H1 (cell line): ENCODE data around the gene NF1. TPM values are rescaled to one million over a fixed set of nuclear protein-coding genes. Genes with fewer than 3 reads are reported as not detected.

Experiments
- CTCF ChIA-PET: fragments of 300-600 bp; sonication (Branson Sonifier 250); formaldehyde crosslinking; loops from one replicate; lab custom pipeline; 2021; ENCODE audit not compliant: partially characterized antibody; lab: Charles Lee
- POLR2A ChIA-PET: fragments of 300-600 bp; sonication (Branson Sonifier 250); formaldehyde crosslinking; loops from one replicate; lab custom pipeline; 2021; ENCODE audit warnings: inconsistent platforms; ENCODE audit not compliant: partially characterized antibody; lab: Charles Lee
- DNase-seq, 2 experiments: peaks; one replicate each; pipeline versions ENCODE4 v3.0.0 to v3.0.0-alpha.2; 2010 to 2022; ENCODE audit warnings: low spot score in 2 of 2, low read depth in 1 of 2, mixed read lengths in 1 of 2
- FAIRE-seq: peaks from 2 replicates; lab custom pipeline; 2011; peaks lifted over from hg19 to GRCh38; lab: Jason Lieb, UNC
- H2AFZ ChIP-seq: 2 replicates; pipeline ENCODE4 v1.8.1; 2012; ENCODE audit warnings: low read length, inconsistent platforms
- H2AK5ac ChIP-seq: 2 replicates; pipeline ENCODE4 v1.6.1; 2013; ENCODE audit warnings: low read depth, low read length
- H2BK120ac ChIP-seq: replicated peaks from 2 replicates; pipeline ENCODE3; 2013; ENCODE audit warnings: low read depth, low read length, inconsistent platforms
- H2BK12ac ChIP-seq: 2 replicates; pipeline ENCODE4 v1.6.1; 2013; ENCODE audit warnings: low read depth, low read length
- H2BK15ac ChIP-seq: 2 replicates; pipeline ENCODE4 v1.6.1; 2013; ENCODE audit warnings: low read length
- H2BK20ac ChIP-seq: 2 replicates; pipeline ENCODE4 v1.6.1; 2013; ENCODE audit warnings: low read length
- H2BK5ac ChIP-seq: 2 replicates; pipeline ENCODE4 v1.6.1; 2013; ENCODE audit warnings: low read depth, low read length
- H3K14ac ChIP-seq: 2 replicates; pipeline ENCODE4 v1.6.1; 2013; ENCODE audit warnings: inconsistent platforms; ENCODE audit not compliant: insufficient read length
- H3K18ac ChIP-seq: 2 replicates; pipeline ENCODE4 v1.6.1; 2013; ENCODE audit warnings: low read length; ENCODE audit errors: extremely low read depth
- H3K23ac ChIP-seq: 2 replicates; pipeline ENCODE4 v1.6.1; 2013; ENCODE audit warnings: inconsistent platforms; ENCODE audit not compliant: insufficient read length
- H3K23me2 ChIP-seq: 2 replicates; pipeline ENCODE4 v1.6.1; 2013; ENCODE audit warnings: low read depth, low read length
- H3K27ac ChIP-seq: 2 replicates; pipeline ENCODE4 v1.6.1; 2011; ENCODE audit warnings: low read depth, low read length, inconsistent platforms
- H3K27me3 ChIP-seq, 4 experiments: replicated peaks in 1 of 4; 1 replicate in 1 of 4; 2 replicates in 3 of 4; pipeline versions ENCODE4 v1.6.1 to v1.8.1; 2011 to 2013; ENCODE audit warnings: low read length in 3 of 4, mild to moderate bottlenecking in 3 of 4, inconsistent platforms in 2 of 4, mixed read lengths in 2 of 4, moderate library complexity in 1 of 4; ENCODE audit not compliant: control insufficient read depth in 3 of 4, insufficient read depth in 3 of 4; ENCODE audit errors: extremely low read depth in 1 of 4
- H3K36me3 ChIP-seq, 4 experiments: 2 replicates each; pipeline versions ENCODE4 v1.6.1 to v1.8.1; 2011 to 2013; ENCODE audit warnings: mild to moderate bottlenecking in 4 of 4, low read length in 3 of 4, moderate library complexity in 2 of 4, control low read depth in 1 of 4, inconsistent platforms in 1 of 4; ENCODE audit not compliant: insufficient read depth in 4 of 4, control insufficient read depth in 2 of 4
- H3K4ac ChIP-seq: replicated peaks from 2 replicates; pipeline ENCODE3; 2013; ENCODE audit warnings: low read length, low read depth, mixed read lengths, inconsistent platforms; ENCODE audit not compliant: insufficient read length
- H3K4me1 ChIP-seq, 4 experiments: replicated peaks in 1 of 4; 1 replicate in 1 of 4; 2 replicates in 3 of 4; pipeline versions ENCODE4 v1.6.1 to v1.8.1; 2011 to 2013; ENCODE audit warnings: low read length in 3 of 4, inconsistent platforms in 2 of 4, mixed read lengths in 1 of 4; ENCODE audit not compliant: insufficient read depth in 4 of 4, control insufficient read depth in 3 of 4
- H3K4me2 ChIP-seq, 2 experiments: 2 replicates each; pipeline versions ENCODE4 v1.6.1 to v1.8.1; 2011 to 2013; ENCODE audit warnings: low read depth in 2 of 2, low read length in 2 of 2, control low read depth in 1 of 2, inconsistent platforms in 1 of 2, mild to moderate bottlenecking in 1 of 2; ENCODE audit not compliant: insufficient read depth in 1 of 2
- H3K4me3 ChIP-seq, 4 experiments: fragments of 200-600, 300-600 bp in 1 of 4; sonication (generic), shearing (Covaris generic), sonication (Bioruptor Twin) in 1 of 4; 2 replicates each; pipeline versions ENCODE4 v1.5.1 to v1.8.1; 2011 to 2016; ENCODE audit warnings: low read length in 4 of 4, low read depth in 3 of 4, control low read depth in 2 of 4, inconsistent platforms in 2 of 4, mild to moderate bottlenecking in 2 of 4, mixed read lengths in 1 of 4, moderate library complexity in 1 of 4; ENCODE audit not compliant: insufficient read depth in 2 of 4; ENCODE audit errors: extremely low read depth in 1 of 4
- H3K56ac ChIP-seq: replicated peaks from 2 replicates; pipeline ENCODE3; 2013; ENCODE audit warnings: low read depth, mild to moderate bottlenecking, mixed read lengths, low read length, inconsistent platforms; ENCODE audit not compliant: insufficient read length
- H3K79me1 ChIP-seq: 2 replicates; pipeline ENCODE4 v1.6.1; 2013; ENCODE audit warnings: low read depth, low read length, control low read depth
- H3K79me2 ChIP-seq, 2 experiments: 2 replicates each; pipeline versions ENCODE4 v1.6.1 to v1.8.1; 2012 to 2013; ENCODE audit warnings: low read length in 2 of 2, mild to moderate bottlenecking in 2 of 2, inconsistent platforms in 1 of 2; ENCODE audit not compliant: insufficient read depth in 2 of 2, control insufficient read depth in 1 of 2
- H3K9ac ChIP-seq, 4 experiments: replicated peaks in 1 of 4; 1 replicate in 1 of 4; 2 replicates in 3 of 4; pipeline versions ENCODE4 v1.6.1 to v1.8.1; 2011 to 2013; ENCODE audit warnings: low read depth in 3 of 4, low read length in 3 of 4, control low read depth in 2 of 4, mild to moderate bottlenecking in 2 of 4, moderate library complexity in 2 of 4, inconsistent platforms in 1 of 4; ENCODE audit errors: extremely low read depth in 1 of 4
- H3K9me3 ChIP-seq, 2 experiments: 2 replicates each; pipeline versions ENCODE4 v1.6.1 to v1.8.1; 2012 to 2013; ENCODE audit warnings: mild to moderate bottlenecking in 2 of 2, moderate library complexity in 2 of 2, control low read depth in 1 of 2, inconsistent platforms in 1 of 2, low read depth in 1 of 2, low read length in 1 of 2, mixed read lengths in 1 of 2; ENCODE audit not compliant: insufficient read depth in 2 of 2
- H4K20me1 ChIP-seq, 2 experiments: replicated peaks in 1 of 2; 2 replicates each; pipeline versions ENCODE3 to v1.8.1; 2011 to 2013; ENCODE audit warnings: inconsistent platforms in 2 of 2, low read length in 2 of 2, mild to moderate bottlenecking in 1 of 2; ENCODE audit not compliant: insufficient read depth in 2 of 2, control insufficient read depth in 1 of 2
- H4K5ac ChIP-seq: 2 replicates; pipeline ENCODE4 v1.6.1; 2013; ENCODE audit warnings: low read length, low read depth, mixed read lengths, inconsistent platforms; ENCODE audit not compliant: insufficient read length
- H4K8ac ChIP-seq: 2 replicates; pipeline ENCODE4 v1.8.0; 2013; ENCODE audit warnings: mild to moderate bottlenecking, moderate library complexity, low read length, inconsistent platforms; ENCODE audit not compliant: insufficient read depth; ENCODE audit errors: extremely low read depth
- H4K91ac ChIP-seq: replicated peaks from 2 replicates; pipeline ENCODE3; 2013; ENCODE audit warnings: low read length, mixed read lengths, inconsistent platforms; ENCODE audit not compliant: insufficient read length
- ASH2L ChIP-seq: fragments of 200-600, 300-600 bp; sonication (generic); IDR thresholded peaks from one replicate; pipeline ENCODE4 v1.7.1; 2017; ENCODE audit warnings: low read length
- ATF2 ChIP-seq: IDR thresholded peaks from 2 replicates; pipeline ENCODE4 v1.6.1; 2012; ENCODE audit warnings: low read length, inconsistent platforms
- CBX5 ChIP-seq: fragments of 300-800, 300-1000 bp; sonication (generic); IDR thresholded peaks from 2 replicates; pipeline ENCODE4 v1.7.1; 2016; ENCODE audit warnings: antibody characterized with exemption, low read length, low read depth
- CEBPB ChIP-seq: IDR thresholded peaks from 2 replicates; pipeline ENCODE4 v1.6.1; 2012; ENCODE audit warnings: low read depth, low read length
- CREB1 ChIP-seq: IDR thresholded peaks from 2 replicates; pipeline ENCODE4 v1.6.1; 2012; ENCODE audit warnings: inconsistent platforms
- E2F6 ChIP-seq: IDR thresholded peaks from 2 replicates; pipeline ENCODE4 v1.6.1; 2012; ENCODE audit warnings: inconsistent platforms
- PHF8 ChIP-seq: fragments of 200-600 bp; sonication (generic); conservative IDR thresholded peaks from 2 replicates; pipeline ENCODE4 v1.7.1; 2012; ENCODE audit warnings: low read depth, mild to moderate bottlenecking, inconsistent platforms, low read length, moderate library complexity
- SIX5 ChIP-seq: IDR thresholded peaks from 2 replicates; pipeline ENCODE4 v1.6.1; 2011; ENCODE audit warnings: mild to moderate bottlenecking, low read depth, low read length
- SP1 ChIP-seq: IDR thresholded peaks from 2 replicates; pipeline ENCODE4 v1.6.1; 2011; ENCODE audit warnings: low read depth, low read length
- WGBS, 2 experiments: shearing (Covaris generic) in 1 of 2; methylation state at CpG; one replicate each; pipeline versions ENCODE4 v1.1.6 to v1.1.7; 2013 to 2015; ENCODE audit warnings: low lambda C conversion rate in 2 of 2, mixed read lengths in 2 of 2, inconsistent platforms in 1 of 2, low coverage in 1 of 2, missing lambda C conversion rate in 1 of 2; ENCODE audit not compliant: insufficient replicate concordance in 2 of 2, insufficient coverage in 1 of 2, insufficient read length in 1 of 2; ENCODE audit errors: extremely low coverage in 1 of 2, missing lambda C conversion rate in 1 of 2; 5-methylcytosine and 5-hydroxymethylcytosine counted together
- polyA plus RNA-seq, 7 experiments: library from polyadenylated mRNA; depleted of rRNA in 3 of 7; stranded (reverse) in 5 of 7; unstranded in 2 of 7; fragments of >200 nt in 5 of 7; fragments of 200-250 nt in 2 of 7; gene quantifications; 1 replicate in 5 of 7; 2 replicates in 1 of 7; 4 replicates in 1 of 7; pipeline versions ENCODE4 v1.2.1 to v1.2.3, GENCODE V29; 2011 to 2013; ENCODE audit warnings: missing spikeins in 2 of 7, mixed read lengths in 2 of 7
- total RNA-seq: library from RNA; stranded (reverse); fragmentation: NEBNext Ultra II Directional; extraction: Animal tissue kit (Norgen Biotek cat#: 25700); gene quantifications from 2 replicates; pipeline ENCODE4 v1.2.1, GENCODE V29; 2021

Gene NF1
- total and polyA plus RNA-seq, 2 of the 8 experiments (the other 6 are each of a cell fraction or from before 2014, with no cell fraction given): 19.3 to 29.6 TPM

- H3K4me1 ChIP-seq: peaks cover 0 to 9% (median 5%) of the 10 kb centered on the region in 4 experiments; a peak in 6 of 7 replicates
- no peak for FAIRE-seq
- H3K9me3 ChIP-seq: no peaks in the 10 kb centered on the region
- H2BK5ac ChIP-seq: no peak overlapping the region
- no peak overlapping the region for H3K56ac ChIP-seq
- peaks cover 1 to 18% (median 13%) of the 10 kb centered on the region in 4 experiments for H3K27me3 ChIP-seq
- no peak overlapping the region for H3K23ac ChIP-seq
- H3K36me3 ChIP-seq: no peaks in the 10 kb centered on the region
- H3K79me2 ChIP-seq: no peaks in the 10 kb centered on the region
- H4K91ac ChIP-seq: no peak overlapping the region
- no peak overlapping the region for H2BK15ac ChIP-seq
- no peak overlapping the region for H3K27ac ChIP-seq
- TF ChIP-seq SP1 (no peak), ATF2 (no peak), CREB1 (no peak), PHF8 (no peak), SIX5 (no peak), ASH2L (no peak), CBX5 (no peak), CEBPB (no peak), E2F6 (no peak)
- no peak overlapping the region for H3K4ac ChIP-seq
- no peak overlapping the region for H3K4me3 ChIP-seq
- H2BK12ac ChIP-seq: no peak overlapping the region
- no peaks in the 10 kb centered on the region for H3K79me1 ChIP-seq
- H2AFZ ChIP-seq: no peak overlapping the region
- no peak overlapping the region for H3K18ac ChIP-seq
- no peaks in the 10 kb centered on the region for H4K20me1 ChIP-seq
- H4K8ac ChIP-seq: no peak overlapping the region
- DNase-seq: no peak
- ChIA-PET CTCF (interaction anchor here (2.3 kb wide), 1 partner anchor 10 kb away, joined by 5 read pairs; no protein-coding TSS in a partner anchor), POLR2A (interaction anchor here (1.3 to 1.4 kb wide), 2 partner anchors 9 to 102 kb away, joined by 3 read pairs; no protein-coding TSS in a partner anchor)
- H2BK120ac ChIP-seq: no peak overlapping the region
- 89% methylated on average over 3 of the region's 3 CpGs; no CpG with 5 or more reads in 1 of the 2 experiments for WGBS, 2 experiments
- no peak overlapping the region for H3K4me2 ChIP-seq
- H4K5ac ChIP-seq: no peak overlapping the region
- H2AK5ac ChIP-seq: no peak overlapping the region
- H3K23me2 ChIP-seq: peaks cover 4% of the 10 kb centered on the region; the same call in 1 of the 2 replicates
- H3K14ac ChIP-seq: no peak overlapping the region
- H2BK20ac ChIP-seq: no peak overlapping the region
- no peak overlapping the region for H3K9ac ChIP-seq
Measured at GRCh38 chr17:31386542-31387075, 291.8 kb downstream of the NF1 start.
